Smooth muscle cell (in vitro differentiated cells): ENCODE results near the gene ZFAND3. TPM values are rescaled to one million over a fixed set of nuclear protein-coding genes. Genes with fewer than 3 reads are reported as not detected.

Experiments used
- DNase-seq: peaks from one replicate; lab custom pipeline; 2025; ENCODE audit not compliant: unreplicated experiment; lab: John Stamatoyannopoulos, UW
- H2AFZ ChIP-seq: fragments of 200-600 bp; sonication (generic); 2 replicates; pipeline ENCODE4 v1.6.0; 2016; ENCODE audit warnings: antibody characterized with exemption, low read depth, mild to moderate bottlenecking
- H3F3A ChIP-seq: fragments of 200-600 bp; sonication (generic); 2 replicates; pipeline ENCODE4 v1.6.0; 2017; ENCODE audit warnings: antibody characterized with exemption, low read depth
- H3K27ac ChIP-seq: fragments of 200-600 bp; sonication (generic); 2 replicates; pipeline ENCODE4 v1.5.1; 2016; ENCODE audit warnings: low read depth, mild to moderate bottlenecking
- H3K27me3 ChIP-seq: fragments of 200-600 bp; sonication (generic); 2 replicates; pipeline ENCODE4 v1.6.1; 2016; ENCODE audit warnings: low read depth, mild to moderate bottlenecking
- H3K36me3 ChIP-seq: fragments of 200-600 bp; sonication (generic); 2 replicates; pipeline ENCODE4 v1.5.1; 2016; ENCODE audit warnings: low read depth
- H3K4me1 ChIP-seq: fragments of 200-600 bp; sonication (generic); 2 replicates; pipeline ENCODE4 v1.5.1; 2016; ENCODE audit warnings: low read depth
- H3K4me2 ChIP-seq: fragments of 200-600 bp; sonication (generic); 2 replicates; pipeline ENCODE4 v1.6.0; 2016; ENCODE audit warnings: mild to moderate bottlenecking
- H3K4me3 ChIP-seq: fragments of 200-600 bp; sonication (generic); 2 replicates; pipeline ENCODE4 v1.5.1; 2016; ENCODE audit warnings: mild to moderate bottlenecking
- H3K79me2 ChIP-seq: fragments of 200-600 bp; sonication (generic); 2 replicates; pipeline ENCODE4 v1.6.0; 2016; ENCODE audit warnings: low read depth, mild to moderate bottlenecking
- H3K9ac ChIP-seq: fragments of 200-600 bp; sonication (generic); 2 replicates; pipeline ENCODE4 v1.6.0; 2016; ENCODE audit warnings: low read depth
- H3K9me3 ChIP-seq: fragments of 200-600 bp; sonication (generic); replicated peaks from 2 replicates; pipeline ENCODE4 v1.5.1; 2016; ENCODE audit warnings: low read depth
- H4K20me1 ChIP-seq: fragments of 200-600 bp; sonication (generic); 2 replicates; pipeline ENCODE4 v1.6.0; 2016; ENCODE audit warnings: low read depth
- WGBS: methylation state at CpG from one replicate; pipeline ENCODE4 v1.1.7; 2016; ENCODE audit warnings: low lambda C conversion rate; 5-methylcytosine and 5-hydroxymethylcytosine counted together
- polyA plus RNA-seq: library from polyadenylated mRNA; unstranded; fragments of >200 nt; fragmentation: Nextera tagmentation; extraction: Ambion mirVana; gene quantifications from 2 replicates; pipeline ENCODE4 v1.2.1, GENCODE V29; 2016
- total RNA-seq: library from RNA; depleted of rRNA; stranded (reverse); fragments of >200 nt; gene quantifications from 2 replicates; pipeline ENCODE4 v1.2.3, GENCODE V29; 2014
- TF ChIP-seq, protein P1 (sequence below): fragments of 200-600 bp; sonication (generic); IDR thresholded peaks from 2 replicates; pipeline ENCODE4 v1.5.1; 2017; ENCODE audit warnings: borderline replicate concordance, mild to moderate bottlenecking, antibody characterized with exemption; ENCODE audit not compliant: insufficient read depth, poor library complexity, severe bottlenecking

ZFAND3 gene
- total and polyA plus RNA-seq, 2 experiments from 2014 or later: 27.6 to 40.5 TPM

DNA sequence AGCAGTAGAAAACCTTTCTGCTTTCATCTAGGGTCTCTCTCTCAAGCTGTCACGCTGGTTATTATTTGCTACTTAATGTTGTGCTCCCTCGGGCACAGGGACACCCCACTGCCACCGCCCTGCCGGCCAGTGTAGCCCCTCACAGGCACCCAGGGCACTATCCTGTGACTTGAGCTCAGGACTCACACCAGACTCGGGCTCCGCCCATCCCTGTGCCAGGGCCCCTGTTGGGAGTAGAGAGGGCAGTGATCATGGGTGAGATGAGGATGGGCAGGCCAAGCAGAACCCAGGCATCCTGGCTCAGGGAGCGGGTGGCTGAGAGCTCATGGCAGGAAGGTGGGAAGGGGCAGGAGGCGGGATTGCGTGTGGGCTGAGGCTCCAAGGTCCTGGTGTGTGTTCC is 371.9 kb downstream of the ZFAND3 start:
- no peak for DNase-seq
- H3K9ac ChIP-seq: no peak overlapping the region
- H3K4me2 ChIP-seq: no peak overlapping the region
- H3K79me2 ChIP-seq: no peaks in the 10 kb centered on the region
- no peaks in the 10 kb centered on the region for H4K20me1 ChIP-seq
- 84% methylated on average over 9 of the region's 9 CpGs for WGBS
- no peak overlapping the region for H3K4me3 ChIP-seq
- peaks cover 3% of the 10 kb centered on the region for H3K27me3 ChIP-seq
- TF ChIP-seq, protein P1, sequence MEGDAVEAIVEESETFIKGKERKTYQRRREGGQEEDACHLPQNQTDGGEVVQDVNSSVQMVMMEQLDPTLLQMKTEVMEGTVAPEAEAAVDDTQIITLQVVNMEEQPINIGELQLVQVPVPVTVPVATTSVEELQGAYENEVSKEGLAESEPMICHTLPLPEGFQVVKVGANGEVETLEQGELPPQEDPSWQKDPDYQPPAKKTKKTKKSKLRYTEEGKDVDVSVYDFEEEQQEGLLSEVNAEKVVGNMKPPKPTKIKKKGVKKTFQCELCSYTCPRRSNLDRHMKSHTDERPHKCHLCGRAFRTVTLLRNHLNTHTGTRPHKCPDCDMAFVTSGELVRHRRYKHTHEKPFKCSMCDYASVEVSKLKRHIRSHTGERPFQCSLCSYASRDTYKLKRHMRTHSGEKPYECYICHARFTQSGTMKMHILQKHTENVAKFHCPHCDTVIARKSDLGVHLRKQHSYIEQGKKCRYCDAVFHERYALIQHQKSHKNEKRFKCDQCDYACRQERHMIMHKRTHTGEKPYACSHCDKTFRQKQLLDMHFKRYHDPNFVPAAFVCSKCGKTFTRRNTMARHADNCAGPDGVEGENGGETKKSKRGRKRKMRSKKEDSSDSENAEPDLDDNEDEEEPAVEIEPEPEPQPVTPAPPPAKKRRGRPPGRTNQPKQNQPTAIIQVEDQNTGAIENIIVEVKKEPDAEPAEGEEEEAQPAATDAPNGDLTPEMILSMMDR: no peak
- H3K4me1 ChIP-seq: peaks cover 13% of the 10 kb centered on the region
- H3K27ac ChIP-seq: no peak overlapping the region
- no peaks in the 10 kb centered on the region for H3F3A ChIP-seq
- H3K36me3 ChIP-seq: no peaks in the 10 kb centered on the region
- no peaks in the 10 kb centered on the region for H3K9me3 ChIP-seq
- H2AFZ ChIP-seq: no peak overlapping the region

DNA sequence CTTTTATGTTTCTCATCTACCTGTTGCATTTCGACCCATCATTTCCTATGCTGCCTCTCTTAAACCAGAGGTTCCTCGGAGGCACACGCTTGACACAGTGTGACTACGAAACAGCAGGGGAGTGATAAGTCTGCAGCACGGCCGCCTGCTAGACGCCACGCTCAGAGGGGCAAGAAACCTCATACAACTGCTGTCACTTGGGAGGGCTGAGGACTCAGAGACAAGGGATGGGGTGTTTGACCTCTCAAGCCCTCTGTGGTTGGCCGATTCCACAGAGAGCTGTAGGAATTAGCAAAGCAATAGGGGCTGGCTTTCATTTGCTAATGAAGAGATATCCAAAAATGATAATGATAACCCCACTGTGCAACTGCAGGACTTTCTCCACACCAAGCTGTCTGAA is 372.5 kb downstream of the ZFAND3 start:
- TF ChIP-seq, protein P1: no peak
- Histone ChIP-seq H3K9me3 (no peaks in the 10 kb centered on the region), H3K27ac (no peak overlapping the region), H3K4me2 (no peak overlapping the region), H3K4me1 (peaks cover 13% of the 10 kb centered on the region), H3F3A (no peaks in the 10 kb centered on the region), H3K9ac (no peak overlapping the region), H3K4me3 (no peak overlapping the region), H2AFZ (no peak overlapping the region), H3K79me2 (no peaks in the 10 kb centered on the region), H3K27me3 (peaks cover 3% of the 10 kb centered on the region), H4K20me1 (no peaks in the 10 kb centered on the region), H3K36me3 (no peaks in the 10 kb centered on the region)
- 72% methylated on average over 9 of the region's 9 CpGs for WGBS
- DNase-seq: no peak

DNA sequence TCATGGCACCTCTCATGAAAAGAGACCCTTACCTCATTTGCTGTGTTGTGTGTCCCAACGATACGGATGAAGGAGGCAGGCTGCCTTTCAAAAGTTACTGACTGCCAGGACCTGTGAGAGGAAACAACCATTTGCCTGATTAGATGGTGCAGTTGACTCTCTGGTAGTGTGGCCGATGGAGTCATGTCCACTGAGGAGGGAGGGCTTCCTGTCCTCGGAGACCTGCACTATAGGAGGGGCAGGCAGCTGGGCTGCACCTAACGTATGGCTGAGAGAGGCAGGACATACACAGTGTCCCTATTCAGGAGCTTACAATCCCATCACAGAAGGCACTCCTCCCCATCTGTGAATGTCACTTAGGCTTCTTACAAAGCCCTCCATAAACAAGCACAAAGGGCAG is 373.0 kb downstream of the ZFAND3 start:
- H3K4me3 ChIP-seq: no peak overlapping the region
- TF ChIP-seq, protein P1: no peak
- no peaks in the 10 kb centered on the region for H3K36me3 ChIP-seq
- no peak overlapping the region for H2AFZ ChIP-seq
- peaks cover 3% of the 10 kb centered on the region for H3K27me3 ChIP-seq
- 73% methylated on average over 5 of the region's 5 CpGs for WGBS
- H3K4me2 ChIP-seq: no peak overlapping the region
- H3K4me1 ChIP-seq: peaks cover 13% of the 10 kb centered on the region
- H3K27ac ChIP-seq: no peak overlapping the region
- H3K9me3 ChIP-seq: no peaks in the 10 kb centered on the region
- H4K20me1 ChIP-seq: no peaks in the 10 kb centered on the region
- DNase-seq: no peak
- no peak overlapping the region for H3K9ac ChIP-seq
- no peaks in the 10 kb centered on the region for H3K79me2 ChIP-seq
- no peaks in the 10 kb centered on the region for H3F3A ChIP-seq

DNA sequence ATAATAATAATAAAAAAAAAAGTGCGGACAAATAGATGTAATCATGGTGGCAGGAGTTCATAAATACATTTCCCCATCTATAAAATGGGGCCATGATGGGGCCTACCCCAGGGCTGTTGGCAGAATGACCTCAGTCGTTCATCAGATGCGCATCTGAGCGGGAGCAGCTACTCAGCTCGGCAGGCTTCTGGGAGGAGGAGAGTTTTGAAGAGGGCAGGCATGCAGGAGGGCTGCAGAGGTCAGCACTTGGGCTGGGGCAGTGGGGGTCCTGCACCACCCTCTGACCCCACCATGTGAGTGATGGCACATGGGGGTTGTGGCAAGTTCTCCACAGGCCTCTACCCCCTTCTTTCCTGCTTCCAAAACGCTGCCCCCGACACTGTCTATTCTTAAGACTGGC is 373.5 kb downstream of the ZFAND3 start:
- TF ChIP-seq, protein P1: no peak
- no peak for DNase-seq
- 83% methylated on average over 7 of the region's 7 CpGs for WGBS
- Histone ChIP-seq H3K27me3 (peaks cover 3% of the 10 kb centered on the region), H3K9me3 (no peaks in the 10 kb centered on the region), H3K27ac (no peak overlapping the region), H2AFZ (no peak overlapping the region), H3K4me3 (no peak overlapping the region), H4K20me1 (no peaks in the 10 kb centered on the region), H3K4me2 (no peak overlapping the region), H3F3A (no peaks in the 10 kb centered on the region), H3K4me1 (peaks cover 13% of the 10 kb centered on the region), H3K9ac (no peak overlapping the region), H3K36me3 (no peaks in the 10 kb centered on the region), H3K79me2 (no peaks in the 10 kb centered on the region)
